Adrenal gland (tissue), 5 donors: ENCODE results near the gene GRM4.

Source experiments
- CTCF ChIP-seq, 6 experiments: fragments of 450-650 bp in 4 of 6; fragments of 200-600 bp in 2 of 6; sonication (generic) in 1 of 6; IDR thresholded peaks; 1 replicate in 5 of 6; 2 replicates in 1 of 6; pipeline versions ENCODE4 v1.5.1 to v1.8.0; 2016 to 2021; ENCODE audit warnings: antibody characterized with exemption in 6 of 6, mild to moderate bottlenecking in 2 of 6, moderate library complexity in 1 of 6
- POLR2A ChIP-seq, 2 donors: fragments of 450-650 bp; IDR thresholded peaks; one replicate each; pipeline ENCODE4 v1.6.1; 2017; ENCODE audit warnings: antibody characterized with exemption in 2 of 2, mild to moderate bottlenecking in 2 of 2, moderate library complexity in 1 of 2
- donor health status: DM: no; HTN: no; CAD: no.

- no peak for TF ChIP-seq CTCF (IDR thresholded peaks at IDR 0.05)
- no peak for TF ChIP-seq POLR2A (IDR thresholded peaks at IDR 0.05)
Measured at GRCh38 chr6:33977606-33978411, 168.1 kb downstream of the GRM4 start.
